Keratinocyte (primary cell): ENCODE measurements around the gene ITGA2. TPM values are rescaled to one million over a fixed set of nuclear protein-coding genes. Genes with fewer than 3 reads are reported as not detected.

ENCODE experiments used
- DNase-seq: peaks from one replicate; pipeline ENCODE4 v3.0.0-alpha.2; 2011; ENCODE audit warnings: low read depth, missing footprints, low spot score
- FAIRE-seq: peaks from 2 replicates; lab custom pipeline; 2011; peaks lifted over from hg19 to GRCh38; lab: Jason Lieb, UNC
- H2AFZ ChIP-seq: 2 replicates; pipeline ENCODE4 v1.6.0; 2012; ENCODE audit warnings: low read length, control low read depth, inconsistent platforms; ENCODE audit not compliant: control insufficient read depth
- H3K27ac ChIP-seq: 2 replicates; pipeline ENCODE4 v1.5.1; 2011; ENCODE audit warnings: low read length; ENCODE audit not compliant: control insufficient read depth, insufficient read depth
- H3K27me3 ChIP-seq: 3 replicates; pipeline ENCODE4 v1.6.0; 2011; ENCODE audit warnings: low read length; ENCODE audit not compliant: control insufficient read depth, insufficient read depth; ENCODE audit errors: extremely low read depth
- H3K36me3 ChIP-seq, 2 experiments: 2 replicates in 1 of 2; 3 replicates in 1 of 2; pipeline ENCODE4 v1.5.1; 2011; ENCODE audit warnings: low read length in 2 of 2, mild to moderate bottlenecking in 1 of 2; ENCODE audit not compliant: control insufficient read depth in 2 of 2, insufficient read depth in 2 of 2; ENCODE audit errors: extremely low read depth in 1 of 2
- H3K4me1 ChIP-seq: 3 replicates; pipeline ENCODE4 v1.5.1; 2011; ENCODE audit warnings: low read length; ENCODE audit not compliant: control insufficient read depth, insufficient read depth; ENCODE audit errors: extremely low read depth
- H3K4me2 ChIP-seq: 3 replicates; pipeline ENCODE4 v1.6.0; 2011; ENCODE audit warnings: low read depth, low read length; ENCODE audit not compliant: control insufficient read depth, insufficient read depth; ENCODE audit errors: extremely low read depth
- H3K4me3 ChIP-seq, 3 experiments: fragments of 200-600 bp in 1 of 3; sonication (generic) in 1 of 3; 2 replicates in 2 of 3; 3 replicates in 1 of 3; pipeline ENCODE4 v1.5.1; 2011 to 2016; ENCODE audit warnings: low read length in 3 of 3, mild to moderate bottlenecking in 3 of 3, control low read depth in 2 of 3, inconsistent platforms in 1 of 3, low read depth in 1 of 3, mixed read lengths in 1 of 3, mixed run types in 1 of 3, moderate library complexity in 1 of 3; ENCODE audit not compliant: control insufficient read depth in 2 of 3, insufficient read depth in 2 of 3; ENCODE audit errors: extremely low read depth in 1 of 3
- H3K79me2 ChIP-seq: 2 replicates; pipeline ENCODE4 v1.6.0; 2012; ENCODE audit warnings: low read length; ENCODE audit not compliant: control insufficient read depth, insufficient read depth
- H3K9ac ChIP-seq: 3 replicates; pipeline ENCODE4 v1.6.0; 2011; ENCODE audit warnings: low read length; ENCODE audit not compliant: control insufficient read depth, insufficient read depth; ENCODE audit errors: extremely low read depth
- H3K9me1 ChIP-seq: 3 replicates; pipeline ENCODE4 v1.6.0; 2011; ENCODE audit warnings: low read length; ENCODE audit not compliant: control insufficient read depth, insufficient read depth; ENCODE audit errors: extremely low read depth
- H3K9me3 ChIP-seq: 2 replicates; pipeline ENCODE4 v1.5.1; 2012; ENCODE audit warnings: low read depth, low read length; ENCODE audit not compliant: control insufficient read depth
- H4K20me1 ChIP-seq: 3 replicates; pipeline ENCODE4 v1.6.0; 2011; ENCODE audit warnings: low read length; ENCODE audit not compliant: control insufficient read depth, insufficient read depth; ENCODE audit errors: extremely low read depth
- EZH2 ChIP-seq: IDR thresholded peaks from one replicate; pipeline ENCODE4 v1.6.1; 2012; ENCODE audit warnings: inconsistent platforms, mild to moderate bottlenecking, low read length, moderate library complexity
- dilution Hi-C: fragments of 300-500 bp; cut with MboI; formaldehyde crosslinking; loops from one replicate; pipeline ENCODE4 v1.7.0; 2020; ENCODE audit warnings: low sequenced_read_pairs; ENCODE audit not compliant: extremely low pct_ligation_motif_present
- polyA plus RNA-seq, 5 experiments: library from polyadenylated mRNA; depleted of rRNA in 3 of 5; stranded (reverse) in 3 of 5; stranded (forward) in 1 of 5; unstranded in 1 of 5; fragments of >200 nt; gene quantifications; 1 replicate in 1 of 5; 2 replicates in 3 of 5; 3 replicates in 1 of 5; pipeline versions ENCODE4 v1.2.1 to v1.2.3, GENCODE V29; 2011 to 2012; ENCODE audit warnings: missing spikeins in 2 of 5, low read depth in 1 of 5, low replicate concordance in 1 of 5
- TF ChIP-seq, protein P1 (sequence below), 3 experiments: IDR thresholded peaks in 1 of 3; conservative IDR thresholded peaks in 1 of 3; optimal IDR thresholded peaks in 1 of 3; 2 replicates in 2 of 3; 3 replicates in 1 of 3; pipeline versions ENCODE3 to v1.5.1; 2011; ENCODE audit warnings: low read length in 3 of 3, mild to moderate bottlenecking in 3 of 3, moderate library complexity in 2 of 3, control low read depth in 1 of 3, inconsistent platforms in 1 of 3; ENCODE audit not compliant: insufficient read depth in 2 of 3; ENCODE audit errors: extremely low read depth in 1 of 3

ITGA2 gene
- polyA plus RNA-seq, 1 donor (not counting 4 experiments of a cell fraction or from before 2014, with no cell fraction given) = 112 TPM

- DNase-seq (no peak), FAIRE-seq (no peak)
- H3K4me1 ChIP-seq = no peaks in the 10 kb centered on the region
- no peak overlapping the region for H3K9ac ChIP-seq
- no peak overlapping the region for H2AFZ ChIP-seq
- no peaks in the 10 kb centered on the region for H3K27me3 ChIP-seq
- no peaks in the 10 kb centered on the region for H3K9me1 ChIP-seq
- H3K4me3 ChIP-seq = no peak overlapping the region
- H3K27ac ChIP-seq = no peak overlapping the region
- H3K36me3 ChIP-seq = peaks cover 39 to 57% of the 10 kb centered on the region in 2 experiments
- no peak for TF ChIP-seq EZH2
- TF ChIP-seq, protein P1, sequence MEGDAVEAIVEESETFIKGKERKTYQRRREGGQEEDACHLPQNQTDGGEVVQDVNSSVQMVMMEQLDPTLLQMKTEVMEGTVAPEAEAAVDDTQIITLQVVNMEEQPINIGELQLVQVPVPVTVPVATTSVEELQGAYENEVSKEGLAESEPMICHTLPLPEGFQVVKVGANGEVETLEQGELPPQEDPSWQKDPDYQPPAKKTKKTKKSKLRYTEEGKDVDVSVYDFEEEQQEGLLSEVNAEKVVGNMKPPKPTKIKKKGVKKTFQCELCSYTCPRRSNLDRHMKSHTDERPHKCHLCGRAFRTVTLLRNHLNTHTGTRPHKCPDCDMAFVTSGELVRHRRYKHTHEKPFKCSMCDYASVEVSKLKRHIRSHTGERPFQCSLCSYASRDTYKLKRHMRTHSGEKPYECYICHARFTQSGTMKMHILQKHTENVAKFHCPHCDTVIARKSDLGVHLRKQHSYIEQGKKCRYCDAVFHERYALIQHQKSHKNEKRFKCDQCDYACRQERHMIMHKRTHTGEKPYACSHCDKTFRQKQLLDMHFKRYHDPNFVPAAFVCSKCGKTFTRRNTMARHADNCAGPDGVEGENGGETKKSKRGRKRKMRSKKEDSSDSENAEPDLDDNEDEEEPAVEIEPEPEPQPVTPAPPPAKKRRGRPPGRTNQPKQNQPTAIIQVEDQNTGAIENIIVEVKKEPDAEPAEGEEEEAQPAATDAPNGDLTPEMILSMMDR (optimal IDR thresholded peaks at IDR 0.05 in 1 of 3, IDR thresholded peaks at IDR 0.05 in 1 of 3, conservative IDR thresholded peaks at IDR 0.05 in 1 of 3; ENCODE audit: extremely low read depth in 1 of 3, insufficient read depth in 2 of 3, low read length in 3 of 3) = no peak
- dilution Hi-C loops = no loop called here
- H4K20me1 ChIP-seq = no peaks in the 10 kb centered on the region
- H3K4me2 ChIP-seq = no peak overlapping the region
- no peaks in the 10 kb centered on the region for H3K9me3 ChIP-seq
- H3K79me2 ChIP-seq = no peaks in the 10 kb centered on the region
Observed at GRCh38 chr5:53071298-53071697, 82.1 kb downstream of the ITGA2 start.

DNA sequence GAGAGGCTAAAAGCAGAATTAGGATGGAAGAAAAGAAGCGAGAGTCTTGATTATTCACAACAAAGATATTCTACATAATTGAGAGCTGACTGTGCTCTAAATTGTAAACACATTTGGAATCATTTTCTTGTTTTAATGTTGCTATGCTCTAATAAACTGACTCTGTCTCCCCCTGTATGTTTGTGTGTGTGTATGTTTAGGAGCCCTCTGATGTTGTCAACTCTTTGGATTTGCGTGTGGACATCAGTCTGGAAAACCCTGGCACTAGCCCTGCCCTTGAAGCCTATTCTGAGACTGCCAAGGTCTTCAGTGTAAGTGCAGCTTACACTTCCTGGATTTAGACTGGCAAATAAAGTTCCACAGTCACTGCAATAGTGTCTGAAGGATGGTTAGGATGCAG is 82.6 kb downstream of the ITGA2 start:
- dilution Hi-C loops = no loop called here
- Histone ChIP-seq H4K20me1 (no peaks in the 10 kb centered on the region), H3K27me3 (no peaks in the 10 kb centered on the region), H3K4me3 (no peak overlapping the region), H3K79me2 (no peaks in the 10 kb centered on the region), H3K9me1 (no peaks in the 10 kb centered on the region), H3K4me1 (no peaks in the 10 kb centered on the region), H2AFZ (no peak overlapping the region), H3K27ac (no peak overlapping the region), H3K9me3 (no peaks in the 10 kb centered on the region), H3K36me3 (peaks cover 39 to 56% of the 10 kb centered on the region in 2 experiments), H3K9ac (no peak overlapping the region), H3K4me2 (no peak overlapping the region)
- no peak for DNase-seq
- TF ChIP-seq, protein P1 (optimal IDR thresholded peaks at IDR 0.05 in 1 of 3, IDR thresholded peaks at IDR 0.05 in 1 of 3, conservative IDR thresholded peaks at IDR 0.05 in 1 of 3; ENCODE audit: extremely low read depth in 1 of 3, insufficient read depth in 2 of 3, low read length in 3 of 3) = no peak
- no peak for TF ChIP-seq EZH2
- no peak for FAIRE-seq
